HEK293 (cell line): ENCODE data around the gene MYADML2.
"Not testable (repeated sequence)": the region's sequence is repeated elsewhere in the genome, so short reads cannot be mapped to it uniquely, and the experiment has no call there.

ENCODE experiments used
- ATF2 ChIP-seq: fragments of 450-650 bp; formaldehyde crosslinking; IDR thresholded peaks from 2 replicates; pipeline ENCODE4 v1.5.1; 2016; ENCODE audit warnings: missing biosample characterization, missing genetic modification characterization, low read depth
- CTCF ChIP-seq: fragments of 450-650 bp; formaldehyde crosslinking; IDR thresholded peaks from 2 replicates; pipeline ENCODE4 v1.5.1; 2016; ENCODE audit warnings: missing biosample characterization, missing genetic modification characterization
- HOXA7 ChIP-seq: sonication (generic); formaldehyde crosslinking; IDR thresholded peaks from 2 replicates; pipeline ENCODE4 v1.8.1; 2022; ENCODE audit warnings: missing genetic modification reagents, borderline replicate concordance
- TSHZ1 ChIP-seq: fragments of 450-650 bp; formaldehyde crosslinking; IDR thresholded peaks from 2 replicates; pipeline ENCODE4 v1.5.1; 2016; ENCODE audit warnings: missing biosample characterization, missing genetic modification characterization, borderline replicate concordance
- ZBTB1 ChIP-seq: fragments of 450-650 bp; formaldehyde crosslinking; IDR thresholded peaks from 2 replicates; pipeline ENCODE4 v1.5.1; 2016; ENCODE audit warnings: missing biosample characterization, missing genetic modification characterization
- ZBTB49 ChIP-seq: fragments of 450-650 bp; formaldehyde crosslinking; IDR thresholded peaks from 2 replicates; pipeline ENCODE4 v1.5.1; 2016; ENCODE audit warnings: missing biosample characterization, missing genetic modification characterization, low read depth
- ZBTB7A ChIP-seq: fragments of 450-650 bp; formaldehyde crosslinking; IDR thresholded peaks from 2 replicates; pipeline ENCODE4 v1.5.1; 2016; ENCODE audit warnings: low read depth, missing biosample characterization, missing genetic modification characterization
- ZNF155 ChIP-seq: fragments of 450-650 bp; formaldehyde crosslinking; IDR thresholded peaks from 2 replicates; pipeline ENCODE4 v1.5.1; 2016; ENCODE audit warnings: missing biosample characterization, missing genetic modification characterization
- ZNF274 ChIP-seq, 2 experiments: fragments of 200-500 bp in 1 of 2; fragments of 450-650 bp in 1 of 2; sonication (Bioruptor generic) in 1 of 2; formaldehyde crosslinking in 1 of 2; IDR thresholded peaks; 2 replicates each; pipeline versions ENCODE4 v1.5.1 to v1.6.1; 2014 to 2016; ENCODE audit warnings: borderline replicate concordance in 1 of 2, inconsistent platforms in 1 of 2, low read length in 1 of 2, missing biosample characterization in 1 of 2, missing genetic modification characterization in 1 of 2
- ZNF280D ChIP-seq: fragments of 450-650 bp; formaldehyde crosslinking; IDR thresholded peaks from 2 replicates; pipeline ENCODE4 v1.5.1; 2016; ENCODE audit warnings: missing biosample characterization, missing genetic modification characterization
- ZNF510 ChIP-seq: fragments of 450-650 bp; formaldehyde crosslinking; IDR thresholded peaks from 2 replicates; pipeline ENCODE4 v1.5.1; 2018; ENCODE audit warnings: mild to moderate bottlenecking, missing genetic modification characterization, missing biosample characterization; ENCODE audit not compliant: insufficient replicate concordance
- ZNF776 ChIP-seq: fragments of 450-650 bp; formaldehyde crosslinking; IDR thresholded peaks from 2 replicates; pipeline ENCODE4 v1.5.0; 2017; ENCODE audit warnings: missing biosample characterization, missing genetic modification characterization, borderline replicate concordance

GRCh38 chr17:81918333-81918669 is 28.7 kb downstream of the MYADML2 start:
- not testable (repeated sequence) for TF ChIP-seq ZNF274 (IDR thresholded peaks at IDR 0.05; ENCODE audit: low read length); ZNF274 (tag by site-specific recombination; IDR thresholded peaks at IDR 0.05; ENCODE audit: borderline replicate concordance); CTCF; ZNF776; ZNF510 (tag by site-specific recombination); ZBTB49 (tag by site-specific recombination); TSHZ1 (tag by site-specific recombination); ZBTB1 (tag by site-specific recombination); ZNF280D (tag by site-specific recombination); ZNF155 (tag by site-specific recombination); ATF2 (tag by site-specific recombination); ZBTB7A; HOXA7 (CRISPR knock-in tag)
